DMS79 treated with DMSO at 0.1 percent for 48 hours (cell line): Measurements from ENCODE around the gene RYR3.
A peak's percentile ranks its signal among the peaks of the same experiment; 100 is the strongest.

Experiments used
- DNase-seq: peaks from one replicate; lab custom pipeline; 2025; lab: John Stamatoyannopoulos, UW

Gene RYR3

DNA sequence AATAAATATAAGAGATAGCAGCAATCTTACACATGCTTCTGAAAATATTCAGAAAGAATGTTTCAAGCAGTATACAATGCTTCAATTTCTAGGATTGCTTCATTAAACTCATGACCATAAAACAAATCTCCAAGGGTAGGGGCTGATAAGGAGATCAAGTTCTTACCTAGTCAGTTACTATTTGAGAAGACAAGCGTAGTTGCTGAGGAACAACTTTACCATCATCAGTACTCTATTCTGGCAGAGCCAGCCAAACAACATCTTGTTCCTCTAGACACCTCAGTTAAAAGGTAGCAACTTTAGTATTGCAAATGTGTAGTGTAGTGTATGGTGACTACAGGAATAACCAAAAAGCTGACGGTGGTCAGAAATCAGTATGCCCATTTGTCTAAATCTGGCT is 572.2 kb downstream of the RYR3 start:
- DNase-seq: no peak

- peak; percentile 57 for DNase-seq
Measured at GRCh38 chr15:33888176-33888575, 577.4 kb downstream of the RYR3 start.

- no peak for DNase-seq
Measured at GRCh38 chr15:33894193-33894592, 583.4 kb downstream of the RYR3 start.

DNA sequence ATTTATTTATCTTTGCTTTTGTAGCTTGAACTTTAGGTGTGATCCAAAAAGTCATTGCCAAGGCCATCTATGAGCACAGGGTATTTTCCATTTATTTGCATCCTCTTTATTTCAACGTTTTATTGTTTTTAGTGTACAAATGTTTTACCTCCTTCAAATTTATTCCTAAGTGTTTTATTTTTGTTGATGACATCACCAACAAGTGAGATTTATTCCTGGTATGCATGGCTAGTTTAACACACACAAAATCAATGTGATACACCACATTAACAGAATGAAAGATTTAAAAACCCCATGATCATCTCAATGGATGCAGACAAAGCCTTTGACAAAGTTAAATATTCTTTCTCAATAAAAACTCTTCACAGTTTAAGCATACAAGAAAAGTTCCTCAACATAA is 591.3 kb downstream of the RYR3 start:
- DNase-seq: no peak

GRCh38 chr15:33903661-33904060 is 592.9 kb downstream of the RYR3 start:
- DNase-seq: no peak

GRCh38 chr15:33907326-33907725 is 596.6 kb downstream of the RYR3 start:
- no peak for DNase-seq

DNA sequence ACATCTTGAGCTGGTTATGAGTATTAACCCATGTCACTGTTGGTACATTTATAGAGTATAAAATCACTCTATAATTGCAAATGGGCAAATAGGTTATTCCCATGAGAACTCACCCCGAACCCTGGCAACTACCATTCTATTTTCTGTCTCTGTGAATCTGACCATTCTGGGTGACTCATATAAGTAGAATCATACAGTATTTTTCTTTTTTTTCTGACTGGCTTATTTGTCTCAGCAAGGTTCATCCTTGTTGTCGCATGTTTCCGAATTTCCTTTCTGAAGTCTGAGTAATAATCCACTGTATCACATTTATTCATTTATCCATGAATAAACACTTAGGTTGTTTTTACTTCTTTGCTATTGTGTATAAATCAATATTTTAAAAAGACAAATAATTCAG is 597.6 kb downstream of the RYR3 start:
- DNase-seq: no peak

- no peak for DNase-seq
Measured at GRCh38 chr15:33910741-33911140, 600.0 kb downstream of the RYR3 start.

GRCh38 chr15:33912326-33912725 is 601.6 kb downstream of the RYR3 start:
- no peak for DNase-seq

DNA sequence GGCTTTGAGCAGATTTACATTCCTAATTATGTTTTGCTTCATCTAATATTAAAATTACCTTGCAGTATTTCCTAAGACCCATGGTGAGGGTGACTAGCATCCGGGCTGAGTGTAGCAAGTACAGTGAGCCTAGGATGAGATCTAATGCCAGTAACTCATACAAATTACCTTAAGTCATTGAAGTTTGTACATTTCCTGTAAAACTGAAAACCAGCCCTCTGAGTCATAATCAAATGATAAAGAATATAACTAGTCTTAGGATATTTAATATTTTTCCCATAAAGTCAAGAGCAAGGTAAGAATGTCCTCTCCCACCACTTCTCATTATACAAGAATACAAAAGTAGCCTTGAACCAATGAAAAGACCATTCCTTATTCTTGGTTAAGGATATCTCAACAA is 602.7 kb downstream of the RYR3 start:
- no peak for DNase-seq
